ENCODE data around the gene GRIP1. TPM values are rescaled to one million over a fixed set of nuclear protein-coding genes. Genes with fewer than 3 reads are reported as not detected.

The GRIP1 gene
- polyA plus RNA-seq, 4 donors = 0.54 to 5.9 (median 0.81) TPM

DNA sequence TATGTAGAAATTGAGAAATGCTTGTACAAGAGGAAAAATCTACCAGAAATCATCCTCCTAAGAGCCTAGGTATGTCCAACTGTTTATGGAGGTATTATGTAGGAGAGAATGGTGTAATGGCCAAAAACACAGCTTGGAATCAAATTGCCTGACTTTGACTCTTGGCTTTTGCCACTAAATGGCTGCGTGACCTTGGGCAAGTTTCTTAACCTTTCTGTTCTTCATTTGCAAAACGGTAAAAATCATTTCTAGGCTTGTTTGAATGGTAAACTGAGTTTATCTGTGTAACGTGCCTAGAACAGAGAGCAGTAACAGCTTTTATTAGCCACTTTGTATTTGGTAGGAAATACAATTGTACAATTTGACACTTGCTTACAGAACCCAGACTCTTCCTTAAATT, 4.9 kb upstream of the GRIP1 start:
- FAIRE-seq = no peak
- no peaks in the 10 kb centered on the region for H3K4me1 ChIP-seq (ENCODE audit: control insufficient read depth in 3 of 3, insufficient read depth in 2 of 3, low read depth in 1 of 3, low read length in 2 of 3)

DNA sequence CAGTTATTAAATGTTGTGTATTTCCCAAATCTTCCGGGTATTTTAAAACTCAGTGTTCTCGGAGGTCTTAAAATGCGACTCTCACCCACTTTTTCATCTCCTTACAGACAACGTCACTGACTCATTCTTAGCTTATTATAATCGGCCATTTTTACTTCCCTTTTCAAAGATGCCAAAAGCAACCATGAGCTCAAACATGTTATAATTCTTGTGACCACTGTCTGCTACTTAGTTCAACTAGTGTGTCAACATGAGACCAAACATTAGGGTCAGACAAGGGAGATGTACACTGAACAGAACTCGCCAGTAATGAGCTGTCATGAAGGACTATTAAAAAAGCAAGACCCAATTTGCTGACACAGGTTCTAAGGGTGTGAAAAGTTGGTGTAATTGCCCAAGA, 4.2 kb upstream of the GRIP1 start:
- no peak overlapping the region for H3K27ac ChIP-seq (ENCODE audit: low read depth in 1 of 3, low read length in 2 of 3)
- no peak for FAIRE-seq
- no peaks in the 10 kb centered on the region for H3K36me3 ChIP-seq (ENCODE audit: control insufficient read depth in 3 of 3, insufficient read depth in 2 of 3, low read depth in 1 of 3, low read length in 3 of 3)
- DNase-seq = no peak
- H3K4me1 ChIP-seq (ENCODE audit: control insufficient read depth in 3 of 3, insufficient read depth in 2 of 3, low read depth in 1 of 3, low read length in 2 of 3) = no peaks in the 10 kb centered on the region
- H3K4me3 ChIP-seq (ENCODE audit: low read depth in 1 of 3, low read length in 3 of 3) = no peak overlapping the region
- 83 to 91% (median 86%) methylated on average over 6 of the region's 6 CpGs for WGBS, 3 donors
- no peaks in the 10 kb centered on the region for H3K9me3 ChIP-seq (ENCODE audit: control insufficient read depth in 2 of 2, insufficient read depth in 1 of 2, low read depth in 1 of 2, low read length in 1 of 2)
- H3K27me3 ChIP-seq (ENCODE audit: control insufficient read depth in 3 of 3, insufficient read depth in 3 of 3, low read length in 3 of 3) = no peaks in the 10 kb centered on the region

More for the DNA sequence above, 4.9 kb upstream of the GRIP1 start:
- H3K27me3 ChIP-seq (ENCODE audit: control insufficient read depth in 3 of 3, insufficient read depth in 3 of 3, low read length in 3 of 3) = no peaks in the 10 kb centered on the region
- no peak for DNase-seq
- no peaks in the 10 kb centered on the region for H3K36me3 ChIP-seq (ENCODE audit: control insufficient read depth in 3 of 3, insufficient read depth in 2 of 3, low read depth in 1 of 3, low read length in 3 of 3)
- 86 to 91% (median 89%) methylated on average over 3 of the region's 3 CpGs for WGBS, 3 donors
- H3K4me3 ChIP-seq (ENCODE audit: low read depth in 1 of 3, low read length in 3 of 3) = no peak overlapping the region
- no peaks in the 10 kb centered on the region for H3K9me3 ChIP-seq (ENCODE audit: control insufficient read depth in 2 of 2, insufficient read depth in 1 of 2, low read depth in 1 of 2, low read length in 1 of 2)
- no peak overlapping the region for H3K27ac ChIP-seq (ENCODE audit: low read depth in 1 of 3, low read length in 2 of 3)

DNA sequence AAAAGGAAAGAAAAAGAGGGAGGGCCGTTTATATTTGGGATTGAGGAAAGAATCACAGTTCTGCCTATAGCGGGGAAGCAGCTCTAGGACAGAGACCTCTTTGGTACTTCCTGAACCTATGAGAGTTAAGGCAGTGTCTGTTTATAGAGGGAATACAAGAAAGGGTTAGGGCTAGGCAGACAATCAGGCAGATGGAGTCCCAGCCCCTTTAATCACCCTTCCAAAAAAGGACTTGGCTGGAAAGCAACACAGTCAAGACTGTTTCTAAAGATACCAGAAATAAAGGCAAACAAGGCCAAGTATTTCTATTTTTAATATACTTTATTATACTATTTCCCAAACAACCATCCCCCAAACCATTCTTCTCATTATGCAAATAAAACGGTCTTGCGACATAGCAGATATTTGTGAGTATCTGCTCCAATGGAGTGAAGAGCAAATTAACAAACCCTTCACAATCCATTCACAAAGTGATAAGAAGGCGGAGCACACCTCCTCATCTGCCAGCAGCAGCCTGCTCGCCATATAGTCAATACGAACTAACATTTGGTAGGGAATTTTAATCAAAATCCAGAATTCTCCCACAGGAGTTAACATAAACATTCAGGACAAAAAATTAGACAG, 697 bp upstream of the GRIP1 start:
- H3K4me1 ChIP-seq (ENCODE audit: control insufficient read depth in 3 of 3, insufficient read depth in 2 of 3, low read depth in 1 of 3, low read length in 2 of 3) = no peaks in the 10 kb centered on the region
- H3K4me3 ChIP-seq (ENCODE audit: low read depth in 1 of 3, low read length in 3 of 3) = no peak overlapping the region
- no peaks in the 10 kb centered on the region for H3K9me3 ChIP-seq (ENCODE audit: control insufficient read depth in 2 of 2, insufficient read depth in 1 of 2, low read depth in 1 of 2, low read length in 1 of 2)
- DNase-seq (no peak), FAIRE-seq (no peak)
- WGBS, 3 donors = 61 to 87% (median 80%) methylated on average over 7 of the region's 7 CpGs
- no peaks in the 10 kb centered on the region for H3K36me3 ChIP-seq (ENCODE audit: control insufficient read depth in 3 of 3, insufficient read depth in 2 of 3, low read depth in 1 of 3, low read length in 3 of 3)
- no peak overlapping the region for H3K27ac ChIP-seq (ENCODE audit: low read depth in 1 of 3, low read length in 2 of 3)
- H3K27me3 ChIP-seq (ENCODE audit: control insufficient read depth in 3 of 3, insufficient read depth in 3 of 3, low read length in 3 of 3) = no peaks in the 10 kb centered on the region

DNA sequence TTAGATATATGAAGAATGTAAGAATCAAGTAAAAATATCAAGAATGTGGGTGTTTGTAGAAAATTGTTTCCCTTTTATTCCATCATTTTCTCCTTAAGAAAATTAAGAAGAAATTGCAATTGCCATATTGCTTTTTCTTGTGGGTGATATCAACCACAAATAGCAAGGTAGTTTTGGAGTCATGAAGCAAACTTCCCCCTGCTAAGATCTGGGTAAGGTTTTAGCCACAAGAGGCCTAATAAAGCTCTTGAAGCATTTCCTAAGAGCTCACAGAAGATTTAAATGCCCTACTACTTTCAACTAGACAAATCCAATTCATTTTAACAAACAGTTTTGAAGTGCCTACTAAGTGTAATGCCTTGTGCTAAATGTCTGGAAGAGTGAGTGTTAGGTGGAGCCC, 2.6 kb downstream of the GRIP1 start:
- Histone ChIP-seq H3K4me1 (ENCODE audit: control insufficient read depth in 3 of 3, insufficient read depth in 2 of 3, low read depth in 1 of 3, low read length in 2 of 3) (no peaks in the 10 kb centered on the region), H3K4me3 (ENCODE audit: low read depth in 1 of 3, low read length in 3 of 3) (no peak overlapping the region), H3K9me3 (ENCODE audit: control insufficient read depth in 2 of 2, insufficient read depth in 1 of 2, low read depth in 1 of 2, low read length in 1 of 2) (no peaks in the 10 kb centered on the region), H3K36me3 (ENCODE audit: control insufficient read depth in 3 of 3, insufficient read depth in 2 of 3, low read depth in 1 of 3, low read length in 3 of 3) (no peaks in the 10 kb centered on the region), H3K27ac (ENCODE audit: low read depth in 1 of 3, low read length in 2 of 3) (no peak overlapping the region), H3K27me3 (ENCODE audit: control insufficient read depth in 3 of 3, insufficient read depth in 3 of 3, low read length in 3 of 3) (no peaks in the 10 kb centered on the region)
- DNase-seq (no peak), FAIRE-seq (no peak)

DNA sequence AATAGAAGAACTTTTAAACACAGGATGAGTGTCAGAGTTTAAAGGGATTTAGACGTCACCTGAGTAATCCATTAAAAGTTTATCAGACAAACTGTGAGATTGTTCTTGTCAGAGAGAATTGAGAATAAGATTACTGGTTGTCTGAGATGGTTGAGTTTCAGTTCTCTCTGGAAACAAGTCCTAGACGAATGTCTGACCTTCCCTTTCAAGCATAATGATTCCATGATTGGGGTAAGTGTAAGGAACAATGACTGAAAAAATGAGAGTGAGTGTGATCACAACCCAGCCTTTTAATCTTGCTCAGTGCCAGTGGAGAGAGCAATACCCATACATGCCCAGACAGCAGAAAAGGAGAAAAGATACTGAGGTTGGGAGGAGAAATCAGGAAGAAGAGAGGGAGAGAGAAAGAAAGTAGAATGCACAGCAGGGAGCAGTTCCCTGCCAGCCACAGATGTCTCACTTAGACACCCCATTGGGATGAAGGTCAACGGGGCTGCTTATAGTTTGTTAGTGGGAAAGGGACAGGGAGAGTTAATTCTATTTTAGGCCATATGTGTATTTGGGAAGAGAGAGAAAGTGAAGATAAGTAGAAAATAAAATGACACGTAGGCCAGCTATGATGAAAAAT, 4.3 kb downstream of the GRIP1 start:
- Histone ChIP-seq H3K4me1 (ENCODE audit: control insufficient read depth in 3 of 3, insufficient read depth in 2 of 3, low read depth in 1 of 3, low read length in 2 of 3) (no peaks in the 10 kb centered on the region), H3K9me3 (ENCODE audit: control insufficient read depth in 2 of 2, insufficient read depth in 1 of 2, low read depth in 1 of 2, low read length in 1 of 2) (no peaks in the 10 kb centered on the region), H3K27me3 (ENCODE audit: control insufficient read depth in 3 of 3, insufficient read depth in 3 of 3, low read length in 3 of 3) (no peaks in the 10 kb centered on the region), H3K4me3 (ENCODE audit: low read depth in 1 of 3, low read length in 3 of 3) (no peak overlapping the region), H3K27ac (ENCODE audit: low read depth in 1 of 3, low read length in 2 of 3) (no peak overlapping the region), H3K36me3 (ENCODE audit: control insufficient read depth in 3 of 3, insufficient read depth in 2 of 3, low read depth in 1 of 3, low read length in 3 of 3) (no peaks in the 10 kb centered on the region)
- DNase-seq (no peak), FAIRE-seq (no peak)
- 44 to 56% (median 46%) methylated on average over 4 of the region's 4 CpGs for WGBS, 3 donors

DNA sequence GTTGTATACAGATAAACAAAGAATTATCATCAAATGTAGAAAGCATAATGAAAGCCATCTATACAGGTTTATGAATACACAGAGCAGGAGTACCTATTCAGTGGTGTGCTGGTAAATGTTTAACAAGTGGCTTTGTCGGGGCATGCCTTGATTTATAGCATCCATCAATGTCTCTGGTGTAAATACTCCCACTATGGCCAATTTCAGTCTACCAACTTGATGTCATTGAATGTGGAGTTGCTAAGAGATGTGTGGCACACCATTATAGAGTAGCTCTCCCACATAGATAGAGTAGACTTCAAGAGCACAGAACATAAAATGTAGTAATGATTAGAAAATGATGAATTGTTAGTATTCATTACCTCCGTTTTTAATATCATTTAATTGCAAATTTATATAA, 9.3 kb downstream of the GRIP1 start:
- H3K36me3 ChIP-seq (ENCODE audit: control insufficient read depth in 3 of 3, insufficient read depth in 2 of 3, low read depth in 1 of 3, low read length in 3 of 3) = no peaks in the 10 kb centered on the region
- H3K4me1 ChIP-seq (ENCODE audit: control insufficient read depth in 3 of 3, insufficient read depth in 2 of 3, low read depth in 1 of 3, low read length in 2 of 3) = no peaks in the 10 kb centered on the region
- no peaks in the 10 kb centered on the region for H3K9me3 ChIP-seq (ENCODE audit: control insufficient read depth in 2 of 2, insufficient read depth in 1 of 2, low read depth in 1 of 2, low read length in 1 of 2)
- no peak overlapping the region for H3K27ac ChIP-seq (ENCODE audit: low read depth in 1 of 3, low read length in 2 of 3)
- no peak for FAIRE-seq
- DNase-seq = no peak
- 51 to 65% (median 58%) methylated on average over 2 of the region's 2 CpGs for WGBS, 3 donors
- no peak overlapping the region for H3K4me3 ChIP-seq (ENCODE audit: low read depth in 1 of 3, low read length in 3 of 3)
- peaks cover 0 to 2% (median 0%) of the 10 kb centered on the region in 3 donors for H3K27me3 ChIP-seq (ENCODE audit: control insufficient read depth in 3 of 3, insufficient read depth in 3 of 3, low read length in 3 of 3)

DNA sequence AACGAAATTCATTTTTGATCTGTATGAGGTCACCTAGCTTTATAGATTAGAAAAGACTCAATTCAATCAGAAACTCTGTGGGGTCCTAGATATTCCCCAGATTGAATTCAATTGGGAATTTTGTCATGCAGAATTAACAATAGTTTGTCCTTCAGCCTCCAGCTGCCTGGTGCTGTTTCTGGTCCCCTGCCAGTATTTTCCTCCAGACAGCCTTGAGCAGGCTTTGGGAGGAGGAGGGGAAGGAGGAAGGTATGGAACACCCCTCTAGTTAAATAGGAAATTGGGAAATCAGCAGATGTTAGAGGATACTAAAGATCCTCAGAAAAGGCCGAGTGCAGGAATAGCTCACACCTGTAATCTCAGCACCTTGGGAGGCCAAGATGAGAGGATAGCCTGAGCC, 10.6 kb downstream of the GRIP1 start:
- Histone ChIP-seq H3K36me3 (ENCODE audit: control insufficient read depth in 3 of 3, insufficient read depth in 2 of 3, low read depth in 1 of 3, low read length in 3 of 3) (no peaks in the 10 kb centered on the region), H3K27ac (ENCODE audit: low read depth in 1 of 3, low read length in 2 of 3) (no peak overlapping the region), H3K4me1 (ENCODE audit: control insufficient read depth in 3 of 3, insufficient read depth in 2 of 3, low read depth in 1 of 3, low read length in 2 of 3) (no peaks in the 10 kb centered on the region), H3K27me3 (ENCODE audit: control insufficient read depth in 3 of 3, insufficient read depth in 3 of 3, low read length in 3 of 3) (peaks cover 0 to 2% (median 0%) of the 10 kb centered on the region in 3 donors), H3K9me3 (ENCODE audit: control insufficient read depth in 2 of 2, insufficient read depth in 1 of 2, low read depth in 1 of 2, low read length in 1 of 2) (no peaks in the 10 kb centered on the region), H3K4me3 (ENCODE audit: low read depth in 1 of 3, low read length in 3 of 3) (no peak overlapping the region)
- DNase-seq = no peak
- FAIRE-seq = no peak
- WGBS, 3 donors = 49 to 64% (median 53%) methylated on average over 2 of the region's 2 CpGs

DNA sequence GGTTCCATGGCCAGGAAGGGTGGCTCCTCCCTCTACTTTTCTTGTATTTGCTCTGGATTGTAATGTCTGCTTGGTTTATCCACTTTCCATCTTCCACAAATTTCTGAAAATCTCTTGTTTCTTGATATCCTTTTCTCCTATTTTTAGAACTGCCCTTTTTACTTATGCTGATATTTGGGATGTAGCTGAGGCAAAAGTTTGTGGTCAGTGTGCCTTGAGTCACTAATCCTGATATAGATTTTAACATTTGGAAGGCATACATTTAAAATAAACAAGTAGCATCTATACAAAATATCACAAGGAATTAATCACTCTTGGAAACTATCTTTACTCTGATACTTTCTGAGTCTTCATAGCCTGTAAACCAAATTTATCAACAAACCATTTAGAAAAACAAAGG, 11.0 kb downstream of the GRIP1 start:
- FAIRE-seq (no peak), DNase-seq (no peak)
- H3K4me1 ChIP-seq (ENCODE audit: control insufficient read depth in 3 of 3, insufficient read depth in 2 of 3, low read depth in 1 of 3, low read length in 2 of 3) = no peaks in the 10 kb centered on the region
- no peaks in the 10 kb centered on the region for H3K9me3 ChIP-seq (ENCODE audit: control insufficient read depth in 2 of 2, insufficient read depth in 1 of 2, low read depth in 1 of 2, low read length in 1 of 2)
- peaks cover 0 to 2% (median 0%) of the 10 kb centered on the region in 3 donors for H3K27me3 ChIP-seq (ENCODE audit: control insufficient read depth in 3 of 3, insufficient read depth in 3 of 3, low read length in 3 of 3)
- no peaks in the 10 kb centered on the region for H3K36me3 ChIP-seq (ENCODE audit: control insufficient read depth in 3 of 3, insufficient read depth in 2 of 3, low read depth in 1 of 3, low read length in 3 of 3)
- no peak overlapping the region for H3K27ac ChIP-seq (ENCODE audit: low read depth in 1 of 3, low read length in 2 of 3)
- H3K4me3 ChIP-seq (ENCODE audit: low read depth in 1 of 3, low read length in 3 of 3) = no peak overlapping the region

DNA sequence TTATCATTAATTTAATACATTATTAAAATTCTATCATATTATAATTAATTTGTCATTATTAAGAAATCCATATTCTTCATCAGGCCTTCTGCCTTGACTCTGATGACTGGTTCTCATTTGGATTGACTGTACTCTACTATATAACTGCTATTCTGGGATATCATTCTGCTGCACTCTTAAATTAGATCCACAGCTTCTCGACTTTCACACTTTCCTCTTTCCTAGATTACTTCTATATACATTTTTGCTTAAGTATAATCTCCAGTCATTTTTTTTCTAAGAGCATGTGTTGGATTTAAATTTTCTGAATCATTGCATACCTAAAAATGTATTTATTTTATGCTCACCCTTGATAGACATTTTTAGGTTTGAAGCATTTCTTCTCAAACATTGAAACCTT, 12.4 kb downstream of the GRIP1 start:
- no peak for FAIRE-seq
- Histone ChIP-seq H3K9me3 (ENCODE audit: control insufficient read depth in 2 of 2, insufficient read depth in 1 of 2, low read depth in 1 of 2, low read length in 1 of 2) (no peaks in the 10 kb centered on the region), H3K4me1 (ENCODE audit: control insufficient read depth in 3 of 3, insufficient read depth in 2 of 3, low read depth in 1 of 3, low read length in 2 of 3) (no peaks in the 10 kb centered on the region), H3K36me3 (ENCODE audit: control insufficient read depth in 3 of 3, insufficient read depth in 2 of 3, low read depth in 1 of 3, low read length in 3 of 3) (no peaks in the 10 kb centered on the region), H3K27ac (ENCODE audit: low read depth in 1 of 3, low read length in 2 of 3) (no peak overlapping the region), H3K27me3 (ENCODE audit: control insufficient read depth in 3 of 3, insufficient read depth in 3 of 3, low read length in 3 of 3) (peaks cover 0 to 2% (median 0%) of the 10 kb centered on the region in 3 donors), H3K4me3 (ENCODE audit: low read depth in 1 of 3, low read length in 3 of 3) (no peak overlapping the region)
- DNase-seq = no peak
- 81 to 88% (median 82%) methylated on average over 1 of the region's 1 CpG for WGBS, 3 donors
